ENCODE measurements around the gene RLBP1. TPM values are rescaled to one million over a fixed set of nuclear protein-coding genes. Genes with fewer than 3 reads are reported as not detected.

The RLBP1 gene
- total RNA-seq, 2 donors from 2014 or later, result not detected

DNA sequence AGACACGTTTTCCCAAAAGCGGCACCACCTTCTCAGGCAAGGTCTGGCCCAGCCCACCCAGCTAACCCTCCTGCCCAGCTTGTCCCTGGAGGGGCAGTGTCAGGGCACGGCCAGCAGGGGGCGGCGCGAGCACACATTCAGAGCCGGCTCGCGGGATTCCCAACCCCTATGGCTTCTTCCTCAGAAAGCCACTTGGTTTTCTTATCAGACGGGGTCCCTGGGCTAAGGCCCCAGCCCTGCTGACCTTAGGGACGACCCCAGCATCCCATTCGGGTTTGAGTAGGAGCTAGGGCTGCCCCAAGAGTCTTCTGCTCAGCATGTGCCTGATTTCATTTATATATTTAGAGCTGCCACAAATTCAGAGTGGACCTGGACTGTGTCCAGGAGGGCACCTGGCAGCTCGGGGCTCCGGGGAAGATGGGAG is 14.5 kb downstream of the RLBP1 start:
- TF ChIP-seq, protein P1, sequence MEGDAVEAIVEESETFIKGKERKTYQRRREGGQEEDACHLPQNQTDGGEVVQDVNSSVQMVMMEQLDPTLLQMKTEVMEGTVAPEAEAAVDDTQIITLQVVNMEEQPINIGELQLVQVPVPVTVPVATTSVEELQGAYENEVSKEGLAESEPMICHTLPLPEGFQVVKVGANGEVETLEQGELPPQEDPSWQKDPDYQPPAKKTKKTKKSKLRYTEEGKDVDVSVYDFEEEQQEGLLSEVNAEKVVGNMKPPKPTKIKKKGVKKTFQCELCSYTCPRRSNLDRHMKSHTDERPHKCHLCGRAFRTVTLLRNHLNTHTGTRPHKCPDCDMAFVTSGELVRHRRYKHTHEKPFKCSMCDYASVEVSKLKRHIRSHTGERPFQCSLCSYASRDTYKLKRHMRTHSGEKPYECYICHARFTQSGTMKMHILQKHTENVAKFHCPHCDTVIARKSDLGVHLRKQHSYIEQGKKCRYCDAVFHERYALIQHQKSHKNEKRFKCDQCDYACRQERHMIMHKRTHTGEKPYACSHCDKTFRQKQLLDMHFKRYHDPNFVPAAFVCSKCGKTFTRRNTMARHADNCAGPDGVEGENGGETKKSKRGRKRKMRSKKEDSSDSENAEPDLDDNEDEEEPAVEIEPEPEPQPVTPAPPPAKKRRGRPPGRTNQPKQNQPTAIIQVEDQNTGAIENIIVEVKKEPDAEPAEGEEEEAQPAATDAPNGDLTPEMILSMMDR (IDR thresholded peaks at IDR 0.05), result peak; percentile 98
- peaks cover 0 to 2% of the 10 kb centered on the region in 2 donors for H3K4me1 ChIP-seq (ENCODE audit: control insufficient read depth in 1 of 2, low read depth in 2 of 2)
- no peak overlapping the region for H3K27ac ChIP-seq
- H3K36me3 ChIP-seq, result no peaks in the 10 kb centered on the region
- no peaks in the 10 kb centered on the region for H3K27me3 ChIP-seq (replicated peaks; ENCODE audit: insufficient read depth)
- peak overlapping the region; percentile 58 for H3K4me3 ChIP-seq
- H3K9me3 ChIP-seq, result no peaks in the 10 kb centered on the region
- peak; percentile 13 for DNase-seq (ENCODE audit: low spot score)
- ATAC-seq (ENCODE audit: insufficient number of reproducible peaks, low FRiP score, low read depth), result no peak

DNA sequence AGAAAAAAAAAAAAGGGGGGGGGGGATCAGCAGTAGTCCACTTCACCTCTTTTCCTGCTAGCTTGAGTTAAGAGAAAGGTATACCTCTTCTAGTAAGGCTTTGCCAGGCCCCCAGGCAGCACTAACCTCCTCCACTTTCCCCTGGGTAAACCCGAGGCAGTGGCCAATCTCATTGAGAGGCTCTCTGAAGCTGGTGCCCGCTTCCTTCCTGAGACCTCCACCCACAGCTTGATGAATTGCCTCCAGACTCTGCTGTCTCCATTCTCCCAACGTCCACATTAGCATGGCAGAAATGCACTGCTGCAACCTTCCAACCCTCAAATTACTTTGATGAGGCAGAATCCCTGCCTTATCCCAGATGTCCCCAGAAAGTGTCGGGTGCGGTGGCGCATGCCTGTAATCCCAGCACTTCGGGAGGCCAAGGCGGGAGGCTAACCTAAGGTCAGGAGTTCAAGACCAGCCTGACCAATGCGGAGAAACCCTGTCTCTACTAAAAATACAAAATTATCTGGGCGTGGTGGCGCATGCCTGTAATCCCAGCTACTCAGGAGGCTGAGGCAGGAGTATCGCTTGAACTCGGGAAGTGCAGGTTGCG is 15.3 kb downstream of the RLBP1 start:
- H3K36me3 ChIP-seq, result no peaks in the 10 kb centered on the region
- TF ChIP-seq, protein P1 (IDR thresholded peaks at IDR 0.05), result no peak
- no peaks in the 10 kb centered on the region for H3K9me3 ChIP-seq
- no peaks in the 10 kb centered on the region for H3K27me3 ChIP-seq (replicated peaks; ENCODE audit: insufficient read depth)
- DNase-seq (ENCODE audit: low spot score) (no peak), ATAC-seq (ENCODE audit: insufficient number of reproducible peaks, low FRiP score, low read depth) (no peak)
- peaks cover 0 to 2% of the 10 kb centered on the region in 2 donors for H3K4me1 ChIP-seq (ENCODE audit: control insufficient read depth in 1 of 2, low read depth in 2 of 2)
- no peak overlapping the region for H3K4me3 ChIP-seq
- H3K27ac ChIP-seq, result no peak overlapping the region

DNA sequence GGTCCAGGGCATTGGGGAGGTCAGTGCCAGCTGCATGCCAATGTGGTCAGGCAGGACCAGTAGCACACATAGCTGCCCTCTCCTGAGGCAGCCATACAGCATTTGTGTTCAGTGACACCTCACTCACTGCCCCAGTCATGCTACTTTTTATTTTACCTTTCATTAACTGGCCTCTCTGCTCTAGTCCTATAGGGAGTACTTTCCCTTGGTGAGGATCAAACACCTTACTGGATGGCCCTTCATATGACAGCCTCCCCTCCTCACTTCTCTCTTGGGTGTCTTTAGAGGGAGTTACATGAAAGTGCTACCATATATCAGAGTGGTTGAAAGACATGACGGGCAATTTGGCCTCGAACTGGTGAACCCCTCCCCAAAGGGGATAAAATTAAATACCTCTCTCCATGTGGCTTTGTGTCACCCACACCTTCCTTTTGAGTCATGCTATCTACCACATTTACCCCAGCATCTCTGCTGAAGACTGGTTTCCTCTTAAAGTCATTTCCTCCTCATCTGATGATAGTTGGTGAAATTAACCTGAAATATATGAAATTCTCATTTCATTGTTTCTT is 17.6 kb downstream of the RLBP1 start:
- no peaks in the 10 kb centered on the region for H3K9me3 ChIP-seq
- peaks cover 0 to 2% of the 10 kb centered on the region in 2 donors for H3K4me1 ChIP-seq (ENCODE audit: control insufficient read depth in 1 of 2, low read depth in 2 of 2)
- no peak overlapping the region for H3K27ac ChIP-seq
- DNase-seq (ENCODE audit: low spot score) (no peak), ATAC-seq (ENCODE audit: insufficient number of reproducible peaks, low FRiP score, low read depth) (no peak)
- TF ChIP-seq, protein P1 (IDR thresholded peaks at IDR 0.05), result no peak
- peaks cover 11% of the 10 kb centered on the region for H3K36me3 ChIP-seq
- no peak overlapping the region for H3K4me3 ChIP-seq
- H3K27me3 ChIP-seq (replicated peaks; ENCODE audit: insufficient read depth), result no peaks in the 10 kb centered on the region

DNA sequence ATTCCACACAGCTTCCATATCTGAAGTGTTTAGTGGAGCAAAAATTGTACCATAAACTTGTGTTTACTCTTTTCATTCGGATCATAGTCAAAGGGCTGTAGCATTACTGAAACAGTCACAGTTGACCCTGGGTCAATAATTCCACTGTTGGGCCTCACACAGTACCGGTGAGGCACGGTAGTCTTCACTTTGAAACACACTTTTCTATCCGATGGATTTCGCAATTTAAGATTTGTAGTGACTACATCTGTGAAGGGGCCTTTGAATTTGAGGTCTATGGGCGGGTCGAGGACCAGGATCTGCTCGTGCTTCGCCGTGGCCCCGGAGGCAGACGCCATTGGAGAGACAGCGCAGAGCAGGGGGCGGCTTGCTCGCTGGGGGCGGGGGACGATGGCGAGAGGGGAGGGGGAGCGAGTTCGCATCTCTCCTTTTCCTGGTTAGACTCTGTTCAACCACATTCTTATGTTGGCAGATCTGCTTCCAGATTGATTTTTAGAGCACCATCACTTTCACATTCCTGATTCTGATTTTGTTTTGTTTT is 19.8 kb downstream of the RLBP1 start:
- DNase-seq (ENCODE audit: low spot score), result no peak
- ATAC-seq (ENCODE audit: insufficient number of reproducible peaks, low FRiP score, low read depth), result no peak
- Histone ChIP-seq H3K27ac (no peak overlapping the region), H3K9me3 (no peaks in the 10 kb centered on the region), H3K36me3 (peaks cover 16% of the 10 kb centered on the region), H3K4me3 (no peak overlapping the region), H3K27me3 (replicated peaks; ENCODE audit: insufficient read depth) (no peaks in the 10 kb centered on the region), H3K4me1 (ENCODE audit: control insufficient read depth in 1 of 2, low read depth in 2 of 2) (peaks cover 0 to 6% of the 10 kb centered on the region in 2 donors)
- TF ChIP-seq, protein P1 (IDR thresholded peaks at IDR 0.05), result no peak

DNA sequence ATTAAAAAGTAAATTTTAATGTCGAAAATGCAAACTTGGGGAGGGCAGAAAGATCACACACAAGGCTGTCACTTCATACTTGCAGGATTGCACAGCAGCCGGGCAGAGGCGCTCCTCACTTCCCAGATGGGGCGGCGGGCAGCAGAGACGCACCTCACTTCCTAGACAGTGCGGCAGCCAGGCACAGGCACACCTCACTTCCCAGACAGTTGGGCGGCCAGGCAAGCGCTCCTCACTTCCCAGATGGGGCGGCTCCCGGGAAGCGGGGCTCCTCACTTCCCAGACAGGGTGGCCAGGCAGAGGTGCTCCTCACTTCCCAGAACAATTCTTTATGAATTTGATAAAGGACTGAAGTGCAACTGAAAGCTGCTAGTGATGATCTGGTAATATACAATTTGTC is 21.2 kb downstream of the RLBP1 start:
- TF ChIP-seq, protein P1 (IDR thresholded peaks at IDR 0.05), result no peak
- no peaks in the 10 kb centered on the region for H3K27me3 ChIP-seq (replicated peaks; ENCODE audit: insufficient read depth)
- no peak for DNase-seq (ENCODE audit: low spot score)
- H3K9me3 ChIP-seq, result no peaks in the 10 kb centered on the region
- H3K36me3 ChIP-seq, result peaks cover 23% of the 10 kb centered on the region
- no peak overlapping the region for H3K27ac ChIP-seq
- ATAC-seq (ENCODE audit: insufficient number of reproducible peaks, low FRiP score, low read depth), result no peak
- H3K4me3 ChIP-seq, result no peak overlapping the region
- peaks cover 3 to 16% of the 10 kb centered on the region in 2 donors for H3K4me1 ChIP-seq (ENCODE audit: control insufficient read depth in 1 of 2, low read depth in 2 of 2)

Data from thoracic aorta (tissue), 2 donors.